Adipose tissue (tissue), 3 donors: Measurements from ENCODE around the gene MT1B. TPM values are rescaled to one million over a fixed set of nuclear protein-coding genes. Genes with fewer than 3 reads are reported as not detected.
"Not testable (repeated sequence)": the region's sequence is repeated elsewhere in the genome, so short reads cannot be mapped to it uniquely, and the experiment has no call there.

Source experiments
- H3K27ac ChIP-seq: one replicate; pipeline ENCODE4 v1.5.1; 2013; ENCODE audit warnings: low read depth, low read length
- WGBS, 3 donors: extraction: QIAGEN DNeasy Blood & Tissue Kit; methylation state at CpG; one replicate each; pipeline ENCODE4 v1.1.7; 2013; 5-methylcytosine and 5-hydroxymethylcytosine counted together
- polyA plus RNA-seq, 3 donors: library from polyadenylated mRNA; stranded (reverse); fragments of 200-250 nt; gene quantifications; one replicate each; pipeline ENCODE4 v1.2.3, GENCODE V29; 2013
- donor health status: healthy with polysubstance abuse.
- donor health status: Bipolar disorder and iron deficiency.
- donor health status: healthy.

The MT1B gene
- polyA plus RNA-seq, 3 donors, result 9.3 TPM; not detected in 2

- WGBS, 3 donors, result 0 to 2% (median 1%) methylated on average over 38 to 46 of the region's 46 CpGs
These were observed 6.1 kb downstream of the MT1B start, which contains the start of gene MT1F for GRCh38 chr16:56657555-56658326. Gene MT1F (plus strand): TSS chr16:56657959. CDS start chr16:56658059, 100 bp downstream.

DNA sequence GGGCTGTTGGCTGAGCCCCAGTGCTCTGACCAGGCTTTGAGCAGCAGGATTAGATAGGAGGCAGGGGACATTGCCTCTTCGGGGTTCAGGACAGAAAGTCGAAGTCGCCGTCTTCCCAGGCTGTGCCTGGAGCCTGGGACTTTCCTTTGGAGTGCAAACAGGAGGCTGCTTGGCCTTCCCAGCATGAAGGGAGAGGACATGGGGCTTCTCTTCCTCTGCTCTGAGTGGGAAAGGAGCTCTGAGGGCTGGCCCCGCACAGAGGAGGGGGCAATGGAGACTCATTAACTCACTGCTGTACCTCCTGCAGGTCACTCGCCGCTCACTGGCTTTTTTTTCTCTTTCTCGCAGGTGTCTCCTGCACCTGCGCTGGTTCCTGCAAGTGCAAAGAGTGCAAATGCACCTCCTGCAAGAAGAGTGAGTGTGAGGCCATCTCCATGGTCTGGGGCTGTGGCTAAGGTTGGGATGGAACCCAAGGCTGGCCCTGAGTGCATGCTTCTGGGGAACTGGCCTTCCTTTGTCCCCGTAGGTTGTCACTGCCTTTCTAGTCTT lies 6.7 kb downstream of the MT1B start:
- no peak overlapping the region for H3K27ac ChIP-seq
- 13 to 42% (median 41%) methylated on average over 10 of the region's 10 CpGs for WGBS, 3 donors

More at GRCh38 chr16:56657555-56658326, 6.1 kb downstream of the MT1B start, which contains the start of gene MT1F:
- no peak within 1 kb of the TSS for H3K27ac ChIP-seq

- H3K27ac ChIP-seq, result no peak overlapping the region
- WGBS, 3 donors, result 14 to 33% (median 20%) methylated on average over 40 to 48 of the region's 48 CpGs
These were observed 11.0 kb downstream of the MT1B start for GRCh38 chr16:56662357-56663354.

GRCh38 chr16:56664506-56664905 lies 12.8 kb downstream of the MT1B start:
- no peak overlapping the region for H3K27ac ChIP-seq
- 89 to 97% (median 92%) methylated on average over 1 of the region's 1 CpG for WGBS, 3 donors

DNA sequence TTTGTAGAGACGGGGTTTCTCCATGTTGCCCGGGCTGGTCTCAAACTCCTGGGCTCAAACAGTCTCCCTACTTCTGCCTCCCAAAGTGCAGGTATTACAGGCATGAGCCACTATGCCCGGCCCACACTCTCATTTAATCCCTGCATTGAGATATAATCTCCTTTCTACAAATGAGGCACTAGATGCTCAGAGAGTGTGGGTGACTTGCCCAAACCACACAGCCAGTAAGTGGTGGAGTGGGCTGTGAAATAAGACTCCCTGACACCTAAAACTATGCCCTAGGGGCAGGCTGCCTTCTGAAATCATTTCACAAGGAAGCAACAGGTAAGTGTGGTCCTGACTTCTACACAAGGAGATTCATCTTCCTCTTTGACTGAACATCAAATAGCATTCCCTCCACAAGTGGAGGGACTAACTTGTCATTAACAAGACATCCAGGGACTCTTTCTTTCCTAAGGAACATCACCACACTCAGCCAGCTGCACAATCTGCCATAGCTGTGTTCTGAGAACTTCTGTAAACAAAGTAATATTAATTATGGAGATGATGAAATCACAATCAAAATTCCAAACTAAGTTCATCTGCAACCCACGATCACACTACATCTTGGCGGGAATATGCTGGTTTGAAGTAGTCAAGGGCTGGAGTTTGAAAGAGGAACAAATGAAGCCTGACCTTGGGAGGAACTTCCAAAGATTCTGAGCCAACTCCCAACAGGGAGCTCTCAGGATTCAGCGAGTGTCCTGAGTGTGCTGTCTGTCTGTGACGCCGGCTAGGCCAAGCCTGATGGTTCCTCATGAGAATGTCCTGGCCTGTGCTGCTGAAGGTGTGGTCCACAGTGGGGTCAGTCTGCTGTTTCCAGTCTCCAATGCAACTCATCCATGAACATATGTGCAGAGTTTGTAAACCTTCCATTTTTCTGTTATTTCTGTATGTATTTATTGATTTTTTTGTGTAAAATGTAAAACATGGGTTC lies 13.9 kb downstream of the MT1B start:
- not testable (repeated sequence) for H3K27ac ChIP-seq
- 35 to 66% (median 63%) methylated on average over 8 of the region's 8 CpGs for WGBS, 3 donors

GRCh38 chr16:56667581-56668571 lies 16.2 kb downstream of the MT1B start, which contains the start of gene MT1G:
Gene MT1G (minus strand): TSS chr16:56668065. CDS start chr16:56667993, 72 bp downstream.
- 10 to 14% (median 12%) methylated on average over 38 to 46 of the region's 46 CpGs for WGBS, 3 donors
- H3K27ac ChIP-seq, result no peak within 1 kb of the TSS

- no peak within 1 kb of the TSS for H3K27ac ChIP-seq
- WGBS, 3 donors, result 12 to 19% (median 17%) methylated on average over 37 to 38 of the region's 38 CpGs
These were observed 17.5 kb downstream of the MT1B start, which contains the start of gene MT1H for GRCh38 chr16:56669005-56669839. Gene MT1H (plus strand): TSS chr16:56669814. CDS start chr16:56669885, 71 bp downstream.

- H3K27ac ChIP-seq, result no peak overlapping the region
- 17 to 26% (median 22%) methylated on average over 19 of the region's 19 CpGs for WGBS, 3 donors
These were observed 18.3 kb downstream of the MT1B start for GRCh38 chr16:56669840-56670619.

- H3K27ac ChIP-seq, result no peak overlapping the region
- WGBS, 3 donors, result 29 to 76% (median 71%) methylated on average over 2 of the region's 2 CpGs
These were observed 18.9 kb downstream of the MT1B start for GRCh38 chr16:56670620-56670934.

GRCh38 chr16:56671691-56672090 lies 20.0 kb downstream of the MT1B start:
- H3K27ac ChIP-seq, result not testable (repeated sequence)
- 28 to 53% (median 42%) methylated on average over 2 of the region's 2 CpGs for WGBS, 3 donors

DNA sequence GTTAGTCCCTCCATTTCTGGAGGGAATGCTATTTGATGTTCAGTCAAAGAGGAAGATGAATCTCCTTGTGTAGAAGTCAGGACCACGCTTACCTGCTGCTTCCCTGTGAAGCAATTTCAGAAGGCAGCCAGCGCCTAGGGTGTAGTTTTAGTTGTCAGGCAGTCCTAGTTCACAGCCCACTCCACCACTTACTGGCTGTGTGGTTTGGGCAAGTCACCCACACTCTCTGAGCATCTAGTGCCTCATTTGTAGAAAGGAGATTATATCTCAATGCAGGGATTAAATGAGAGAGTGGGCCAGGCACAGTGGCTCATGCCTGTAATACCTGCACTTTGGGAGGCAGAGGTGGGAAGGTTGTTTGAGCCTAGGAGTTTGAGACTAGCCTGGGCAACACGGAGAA lies 20.5 kb downstream of the MT1B start:
- H3K27ac ChIP-seq, result not testable (repeated sequence)
- 75 to 90% (median 87%) methylated on average over 3 of the region's 3 CpGs for WGBS, 3 donors

DNA sequence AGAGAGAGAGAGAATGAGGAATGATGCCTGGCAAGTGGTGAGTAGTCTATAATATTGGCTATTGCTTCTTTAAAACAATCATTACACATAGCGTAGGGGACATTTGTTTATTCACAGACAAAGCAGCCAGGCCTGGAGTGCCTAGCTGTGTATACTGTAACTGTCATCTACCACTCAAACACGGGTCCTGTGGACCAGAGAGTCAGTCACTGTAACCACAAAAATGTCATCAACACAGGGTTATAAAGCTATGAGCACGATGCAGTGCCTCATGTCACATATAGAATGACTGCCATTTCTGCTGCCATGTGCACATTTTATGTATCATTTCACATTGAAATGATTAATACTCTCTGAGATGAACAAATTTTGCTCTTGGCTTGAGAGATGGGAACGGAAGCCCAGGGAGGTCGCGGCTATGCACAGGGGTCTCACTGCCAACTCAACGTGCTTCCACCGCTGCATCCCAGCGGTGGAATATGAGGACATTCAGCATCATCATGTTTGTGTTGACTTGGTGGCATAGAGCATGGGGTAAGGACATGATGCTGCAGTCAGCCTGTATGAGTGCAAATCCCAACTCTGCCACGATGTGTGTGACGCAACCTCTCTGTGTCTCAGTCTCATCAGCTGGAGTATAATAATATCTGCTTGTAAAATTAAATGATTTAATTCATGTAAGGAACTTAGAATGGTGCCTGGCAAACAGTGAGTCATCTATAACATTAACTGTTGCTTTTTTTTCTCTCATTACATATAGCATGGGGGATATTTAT lies 21.3 kb downstream of the MT1B start:
- no peak overlapping the region for H3K27ac ChIP-seq
- 86 to 89% (median 87%) methylated on average over 11 of the region's 11 CpGs for WGBS, 3 donors

- no peak overlapping the region for H3K27ac ChIP-seq
- 34 to 42% (median 34%) methylated on average over 12 of the region's 12 CpGs for WGBS, 3 donors
These were observed 22.2 kb downstream of the MT1B start for GRCh38 chr16:56673921-56674320.

- 80 to 84% (median 84%) methylated on average over 6 of the region's 6 CpGs for WGBS, 3 donors
- not testable (repeated sequence) for H3K27ac ChIP-seq
These were observed 22.9 kb downstream of the MT1B start for GRCh38 chr16:56674570-56674969.
